HG03139 (cell line): ENCODE measurements around the gene SCAPER.
"Not testable (repeated sequence)": the region's sequence is repeated elsewhere in the genome, so short reads cannot be mapped to it uniquely, and the experiment has no call there.

Source experiments
- ATAC-seq: cut with Tn5 transposase; IDR thresholded peaks from one replicate; pipeline ENCODE4 v1.9.1; 2021; ENCODE audit not compliant: unreplicated experiment

The SCAPER gene

DNA sequence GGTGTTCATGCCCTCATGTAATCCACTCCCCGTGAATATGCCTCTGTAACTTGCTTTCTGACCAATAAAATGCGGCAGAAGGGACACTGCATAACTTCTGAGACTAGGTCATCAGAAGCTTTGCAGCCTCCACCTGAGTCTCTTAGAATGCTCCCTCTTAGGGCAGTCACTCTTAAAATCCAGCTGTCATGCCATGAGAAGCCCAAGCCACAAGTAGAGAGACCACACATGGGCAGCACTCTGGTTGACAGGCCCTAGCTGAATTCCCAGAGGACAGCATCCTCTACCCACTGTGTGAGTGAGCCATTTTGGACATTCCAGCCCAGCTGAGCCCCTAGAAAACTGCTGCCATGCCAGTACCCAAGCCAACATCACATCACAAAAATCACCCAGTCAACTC is 41.4 kb downstream of the SCAPER start:
- no peak for ATAC-seq

DNA sequence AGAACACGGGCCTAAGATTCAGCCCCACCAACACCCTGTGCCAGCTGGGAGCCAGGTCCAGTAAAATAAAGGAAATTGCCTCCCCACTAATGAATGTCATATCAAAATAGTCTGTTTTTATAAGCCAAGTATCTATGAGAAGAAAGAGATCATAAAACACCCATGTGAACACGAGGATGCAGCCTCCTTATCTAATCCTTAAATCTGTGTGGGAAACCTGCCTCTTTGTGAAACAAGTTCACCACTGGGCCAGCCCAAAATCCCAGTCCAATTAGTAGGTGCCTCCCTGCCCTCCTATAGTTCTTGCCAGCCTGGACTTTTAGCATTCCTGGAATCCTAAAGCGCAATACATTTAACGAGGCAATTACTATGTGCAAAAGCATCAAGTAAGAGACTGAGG is 42.0 kb downstream of the SCAPER start:
- ATAC-seq = no peak

DNA sequence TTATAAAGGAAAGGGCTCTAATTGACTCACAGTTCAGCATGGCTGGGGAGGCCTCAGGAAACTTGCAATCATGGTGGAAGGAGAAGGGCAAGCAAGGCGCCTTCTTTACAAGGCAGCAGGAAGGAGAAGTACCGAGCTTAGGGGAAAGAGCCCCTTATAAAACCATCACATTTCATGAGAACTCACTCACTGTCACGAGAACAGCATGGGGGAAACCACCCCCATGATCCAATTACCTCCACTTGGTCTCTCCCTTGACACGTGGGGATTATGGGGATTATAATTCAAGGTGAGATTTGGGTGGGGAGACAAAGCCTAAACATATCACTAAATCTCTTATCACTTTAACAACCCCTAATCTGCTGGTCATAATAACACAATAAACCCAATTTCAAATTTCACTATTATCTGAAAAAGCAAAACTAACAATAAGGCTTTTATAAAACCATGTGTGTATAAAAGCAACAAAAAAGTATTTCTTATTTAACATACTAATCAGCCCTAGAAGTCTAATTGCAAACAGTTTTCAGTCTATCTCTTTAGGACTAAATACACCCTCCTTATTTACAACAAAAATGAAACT is 43.2 kb downstream of the SCAPER start:
- no peak for ATAC-seq

DNA sequence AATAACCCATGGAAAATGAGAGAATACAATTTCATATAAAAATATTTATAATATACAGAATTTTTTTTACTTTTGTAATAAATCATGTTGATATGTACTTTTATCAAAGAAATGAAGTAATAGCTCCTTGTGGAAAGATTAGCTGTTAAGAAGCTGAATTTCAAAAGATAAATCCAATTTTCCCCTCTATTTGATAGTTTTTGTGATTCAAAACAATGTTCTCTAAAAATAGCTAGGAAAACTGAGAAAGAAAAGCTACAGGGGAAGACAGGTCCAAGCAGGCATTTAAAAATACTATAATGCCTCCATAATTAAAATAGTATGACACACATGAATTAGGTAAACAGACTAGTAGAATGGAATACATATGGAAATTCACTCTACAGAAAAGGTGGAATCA is 44.9 kb downstream of the SCAPER start:
- ATAC-seq = no peak

DNA sequence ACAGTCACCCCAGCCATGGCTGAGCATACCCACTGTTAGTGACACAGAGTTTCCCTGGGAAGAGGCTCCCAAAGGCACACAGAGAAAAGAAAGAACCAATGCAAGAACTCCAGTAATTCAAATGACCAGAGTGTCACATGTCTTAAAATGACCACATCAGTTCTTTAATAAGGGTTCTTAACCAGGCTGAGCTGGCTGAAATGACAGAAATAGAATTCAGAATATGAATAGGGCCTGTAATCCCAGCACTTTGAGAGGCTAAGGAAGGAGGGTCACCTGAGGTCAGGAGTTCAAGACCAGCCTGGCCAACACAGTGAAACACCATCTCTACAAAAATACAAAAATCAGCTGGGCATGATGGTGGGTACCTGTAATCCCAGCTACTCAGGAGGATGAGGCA is 54.8 kb downstream of the SCAPER start:
- not testable (repeated sequence) for ATAC-seq

DNA sequence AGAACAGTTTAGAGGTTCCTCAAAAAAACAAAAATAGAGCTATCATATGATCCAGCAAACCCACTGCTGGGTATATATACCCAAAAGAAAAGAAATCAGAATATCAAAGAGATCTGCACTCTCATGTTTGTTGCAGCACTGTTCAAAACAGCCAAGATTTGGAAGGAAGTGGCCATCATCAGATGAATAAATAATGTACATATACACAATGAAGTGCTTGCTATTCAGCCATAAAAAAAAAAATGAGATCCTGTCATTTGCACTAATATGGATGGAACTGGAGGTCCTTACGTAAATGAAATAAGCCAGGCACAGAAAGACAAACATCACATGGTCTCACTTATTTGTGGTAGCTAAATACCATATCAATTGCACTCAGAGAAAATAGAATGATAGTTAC is 58.4 kb downstream of the SCAPER start:
- ATAC-seq = no peak

DNA sequence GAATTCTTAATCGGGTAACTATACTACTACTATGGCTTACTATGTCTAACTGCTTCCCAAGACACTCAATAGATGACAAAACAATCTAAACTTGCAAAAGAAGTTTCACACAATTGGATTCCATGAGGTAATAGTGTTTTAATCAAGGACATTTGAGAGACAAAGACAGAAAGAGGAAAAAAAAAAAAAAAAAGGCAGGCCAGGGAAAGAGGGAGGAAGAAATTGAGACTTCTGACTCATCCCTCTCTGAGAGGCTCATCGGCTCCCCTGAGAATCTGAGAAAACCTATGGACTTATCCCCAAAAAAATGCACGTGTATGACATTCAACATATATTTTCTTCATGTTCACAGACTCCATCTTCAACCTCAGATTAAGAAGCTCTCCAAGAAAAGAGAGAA is 61.0 kb downstream of the SCAPER start:
- ATAC-seq = no peak

DNA sequence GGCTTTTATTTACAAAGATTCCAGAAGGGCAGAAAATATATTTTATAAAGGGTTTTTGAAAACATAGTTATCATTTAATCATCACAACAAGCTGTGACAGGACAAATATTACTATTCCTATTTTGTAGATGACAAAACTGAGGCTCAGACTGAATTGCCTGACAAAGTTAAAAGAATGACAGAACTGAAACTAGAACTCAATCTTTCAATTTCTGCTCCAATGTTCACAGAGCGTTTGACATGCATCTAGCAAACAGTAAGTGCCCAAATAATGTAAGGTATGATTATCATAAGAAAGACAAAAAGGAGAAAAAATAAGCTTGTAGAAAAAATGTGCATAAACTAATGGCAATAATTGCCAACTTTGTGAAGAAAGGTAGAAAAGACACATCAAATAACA is 61.9 kb downstream of the SCAPER start:
- no peak for ATAC-seq

DNA sequence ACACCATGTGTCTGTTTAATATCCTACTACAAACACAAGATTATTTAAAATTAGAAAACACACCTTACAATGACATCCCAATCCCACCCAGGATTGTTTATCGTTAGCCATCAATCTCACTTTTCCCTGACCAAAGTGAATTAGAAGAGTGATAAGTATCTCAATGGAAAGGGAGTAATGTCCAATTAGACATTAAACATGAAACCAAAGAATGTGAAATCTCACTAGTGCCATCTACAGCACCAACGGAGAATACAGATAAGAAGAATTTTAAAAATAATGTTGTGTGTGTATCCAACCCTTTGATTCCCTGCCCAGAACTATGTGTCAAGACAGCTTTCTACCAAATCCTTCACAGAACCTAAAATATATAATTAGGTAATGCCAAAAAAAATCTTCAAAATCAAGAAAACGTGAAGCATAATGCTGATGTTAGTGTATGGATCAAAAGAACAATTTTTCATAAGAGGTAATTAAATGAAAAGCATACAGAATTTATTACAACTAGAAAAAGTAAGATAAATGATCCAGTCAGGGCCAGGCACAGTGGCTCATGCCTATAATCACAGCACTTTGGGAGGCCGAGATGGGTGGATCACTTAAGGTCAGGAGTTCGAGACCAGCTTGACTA is 64.2 kb downstream of the SCAPER start:
- no peak for ATAC-seq

DNA sequence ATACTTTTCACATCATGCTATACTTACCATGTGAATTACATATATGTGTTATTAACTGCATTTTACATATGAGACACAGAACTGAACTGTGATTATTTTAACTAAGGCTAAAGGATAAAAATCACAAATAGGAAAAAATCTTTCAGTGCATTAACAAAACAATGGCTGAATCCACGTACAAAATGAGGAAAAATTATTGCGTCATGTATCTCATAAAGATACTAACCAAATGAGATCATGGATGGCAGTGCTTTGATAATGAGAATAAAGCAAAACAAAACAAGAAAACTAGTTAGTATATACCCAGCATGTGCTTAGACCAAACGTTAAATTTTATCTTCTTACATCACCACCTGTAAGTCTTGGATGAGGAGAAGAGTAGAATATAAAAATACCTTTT is 66.0 kb downstream of the SCAPER start:
- no peak for ATAC-seq

DNA sequence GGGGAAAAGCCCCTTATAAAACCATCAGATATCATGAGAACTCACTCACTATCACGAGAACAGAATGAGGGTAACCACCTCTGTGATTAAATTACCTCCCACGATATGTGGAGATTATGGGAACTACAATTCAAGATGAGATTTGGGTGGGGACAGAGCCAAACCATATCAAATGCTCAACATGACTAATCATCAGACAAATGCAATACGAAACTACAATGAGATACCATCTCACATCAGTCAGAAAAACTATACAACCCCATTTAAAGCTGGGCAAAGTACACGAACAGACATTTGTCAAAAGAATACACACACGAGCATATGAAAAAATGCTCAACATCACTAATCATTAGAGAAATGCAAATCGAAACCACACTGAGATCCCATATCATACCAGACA is 67.7 kb downstream of the SCAPER start:
- ATAC-seq = no peak

DNA sequence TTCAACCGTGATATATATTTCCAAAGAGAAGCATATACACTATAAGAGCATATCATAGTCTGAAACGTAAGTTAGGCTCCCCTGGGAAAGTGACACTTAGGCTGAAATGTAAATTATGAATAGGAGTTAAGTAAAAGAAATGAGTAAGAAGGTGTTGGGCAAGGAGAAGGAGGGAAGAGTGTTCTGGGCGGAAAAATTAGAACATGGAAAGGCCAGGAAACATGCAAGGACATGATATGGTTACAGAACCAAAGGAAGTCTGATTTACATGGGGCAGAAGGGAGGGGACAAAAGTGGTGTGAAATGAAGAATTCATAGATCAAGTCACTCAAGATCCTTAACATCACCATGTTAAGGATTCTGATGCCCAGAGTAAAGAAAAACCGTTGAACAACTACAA is 75.2 kb downstream of the SCAPER start:
- ATAC-seq = no peak

DNA sequence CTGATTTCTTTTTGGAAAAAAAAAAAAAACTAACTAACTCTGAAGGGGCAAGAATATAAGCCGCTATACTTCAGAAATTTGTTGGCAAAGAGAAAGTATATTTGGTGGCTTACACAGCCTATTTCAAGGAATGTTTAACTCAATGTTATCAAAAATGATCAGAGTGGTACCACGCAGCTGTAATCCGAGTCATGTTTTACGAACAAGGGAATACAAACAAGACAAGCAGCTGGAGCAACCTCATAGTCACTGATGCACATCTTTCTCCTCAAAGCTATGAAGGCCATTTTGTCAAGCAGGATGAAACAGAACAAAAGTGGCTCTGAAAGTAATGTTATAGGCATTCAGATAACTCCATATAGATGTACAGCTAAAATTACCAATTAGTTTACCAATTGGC is 81.2 kb downstream of the SCAPER start:
- ATAC-seq = no peak

DNA sequence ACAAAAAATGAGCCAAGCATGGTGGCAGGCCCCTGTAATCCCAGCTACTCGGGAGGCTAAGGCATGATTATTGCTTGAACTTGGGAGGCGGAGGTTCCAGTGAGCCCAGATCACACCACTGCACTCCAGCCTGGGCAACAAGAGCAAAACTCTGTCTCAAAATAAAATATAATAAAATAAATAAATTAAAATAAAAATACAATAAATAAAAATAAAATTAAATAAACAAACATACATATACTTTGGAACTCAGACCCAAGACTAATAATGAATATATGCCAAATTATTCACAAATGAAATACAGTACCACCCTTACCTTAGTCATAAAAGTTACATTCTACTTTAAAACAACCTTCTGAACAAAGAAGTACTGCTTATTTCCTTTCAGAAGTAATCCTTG is 81.8 kb downstream of the SCAPER start:
- no peak for ATAC-seq

DNA sequence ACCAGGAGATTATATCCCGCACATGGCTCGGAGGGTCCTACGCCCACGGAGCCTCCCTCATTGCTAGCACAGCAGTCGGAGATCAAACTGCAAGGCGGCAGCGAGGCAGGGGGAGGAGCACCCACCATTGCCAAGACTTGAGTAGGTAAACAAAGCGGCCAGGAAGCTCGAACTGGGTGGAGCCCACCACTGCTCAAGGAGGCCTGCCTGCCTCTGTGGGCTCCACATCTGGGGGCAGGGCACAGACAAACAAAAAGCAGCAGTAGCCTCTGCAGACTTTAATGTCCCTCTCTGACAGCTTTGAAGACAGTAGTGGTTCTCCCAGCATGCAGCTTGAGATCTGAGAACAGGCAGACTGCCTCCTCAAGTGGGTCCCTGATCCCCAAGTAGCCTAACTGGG is 86.2 kb downstream of the SCAPER start:
- ATAC-seq = not testable (repeated sequence)

DNA sequence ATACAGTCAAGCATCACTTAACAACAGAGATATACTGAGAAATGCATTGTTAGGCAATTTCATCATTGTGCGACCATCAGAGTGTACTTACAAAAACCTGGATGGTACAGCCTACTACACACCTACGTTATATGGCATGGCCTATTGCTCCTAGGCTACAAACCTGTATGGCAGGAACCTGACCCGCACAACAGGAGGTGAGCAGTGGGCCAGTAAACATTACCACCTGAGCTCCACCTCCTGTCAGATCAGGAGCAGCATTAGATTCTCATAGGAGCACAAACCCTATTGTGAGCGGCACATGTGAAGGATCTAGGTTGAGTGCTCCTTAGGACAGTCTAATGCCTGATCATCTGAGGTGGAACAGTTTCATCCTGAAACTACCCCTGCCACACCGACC is 89.7 kb downstream of the SCAPER start:
- no peak for ATAC-seq

DNA sequence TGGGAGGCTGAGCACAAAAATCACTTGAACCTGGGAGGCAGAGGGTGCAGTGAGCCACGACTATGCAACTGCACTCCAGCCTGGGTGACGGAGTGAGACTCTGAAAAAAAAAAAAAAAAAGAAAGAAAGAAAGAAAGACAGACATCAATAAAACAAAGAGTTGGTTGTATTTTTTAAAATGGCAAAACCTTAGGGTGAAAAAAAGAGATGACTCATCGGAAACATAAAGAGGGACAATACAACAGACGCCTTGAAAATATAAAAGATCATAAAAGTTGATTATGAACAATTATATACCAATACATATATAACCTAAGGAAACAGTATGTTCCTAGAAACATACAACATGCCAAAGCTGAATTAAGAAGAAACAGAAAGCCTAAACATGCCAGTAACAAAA is 92.8 kb downstream of the SCAPER start:
- no peak for ATAC-seq

DNA sequence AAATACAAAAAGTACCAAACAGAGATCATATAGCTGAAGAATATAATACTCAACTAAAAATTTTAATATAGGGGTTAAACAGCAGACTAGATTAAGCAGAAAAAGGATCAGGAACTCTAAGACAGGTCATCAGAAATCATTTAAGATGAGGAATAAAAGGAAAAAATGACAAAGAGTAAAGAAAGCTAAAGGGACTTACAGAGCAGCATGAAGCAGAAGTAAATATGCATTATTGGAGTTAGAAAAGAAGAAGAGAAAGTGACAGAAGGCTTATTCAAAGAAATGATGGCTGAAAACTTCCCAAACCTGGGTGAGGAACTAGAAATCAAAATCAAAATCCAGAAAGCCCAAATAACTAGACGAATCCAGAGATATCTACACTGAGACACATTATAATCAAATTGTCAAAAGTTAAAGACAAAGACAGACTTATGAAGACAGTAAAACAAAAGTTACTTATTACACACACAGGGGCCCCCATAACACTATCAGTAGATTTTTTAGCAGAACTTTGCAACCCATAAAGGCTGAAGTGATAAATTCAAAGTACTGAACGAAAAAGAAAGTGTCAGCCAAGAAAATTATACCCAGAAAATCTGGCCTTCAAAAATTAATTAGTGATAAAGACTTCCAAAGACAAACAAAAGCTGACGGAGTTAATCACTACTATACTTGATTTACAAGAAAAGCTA is 95.6 kb downstream of the SCAPER start:
- ATAC-seq = no peak

DNA sequence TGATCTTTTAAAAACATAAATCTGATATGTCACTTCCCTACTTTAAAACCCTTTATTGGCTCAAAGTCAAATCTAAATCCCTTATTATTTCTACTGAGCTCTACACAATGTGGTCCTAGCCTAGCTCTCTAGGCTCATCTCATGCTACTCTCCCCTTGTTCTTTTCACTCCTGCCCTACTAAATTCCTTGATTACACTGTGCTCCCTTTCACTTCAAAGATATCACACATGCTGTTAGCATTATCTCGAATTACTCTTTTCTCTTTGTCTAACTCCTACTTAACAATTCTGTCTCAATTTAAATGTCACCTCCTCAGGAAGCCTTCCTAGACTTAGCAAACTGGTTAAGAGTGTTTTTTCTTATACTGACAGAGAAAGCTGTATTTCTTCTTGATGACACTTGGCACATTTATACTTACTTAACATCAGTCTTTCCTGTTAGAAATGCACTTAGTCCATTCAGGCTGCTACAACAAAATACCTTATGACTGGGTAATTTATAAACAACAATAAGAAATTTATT is 102.0 kb downstream of the SCAPER start:
- no peak for ATAC-seq

DNA sequence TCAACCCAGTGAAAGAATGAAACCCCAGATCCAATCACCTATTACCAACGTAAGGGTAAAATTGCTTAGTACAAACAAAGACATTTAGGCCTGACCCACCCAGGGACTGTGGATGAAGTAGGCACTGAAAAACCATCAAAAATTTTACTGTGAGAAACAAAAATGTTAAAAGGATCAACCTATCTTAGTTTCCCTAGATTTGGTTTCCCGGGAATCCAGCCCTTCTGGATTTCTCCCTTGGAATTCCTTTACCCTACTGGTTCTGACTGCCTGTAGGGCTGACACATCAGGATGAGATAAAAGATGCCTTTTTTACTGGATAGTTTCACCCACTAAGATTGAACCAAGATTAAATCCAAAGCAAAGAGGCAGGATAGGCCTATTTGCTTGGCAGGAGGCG is 102.7 kb downstream of the SCAPER start:
- no peak for ATAC-seq

DNA sequence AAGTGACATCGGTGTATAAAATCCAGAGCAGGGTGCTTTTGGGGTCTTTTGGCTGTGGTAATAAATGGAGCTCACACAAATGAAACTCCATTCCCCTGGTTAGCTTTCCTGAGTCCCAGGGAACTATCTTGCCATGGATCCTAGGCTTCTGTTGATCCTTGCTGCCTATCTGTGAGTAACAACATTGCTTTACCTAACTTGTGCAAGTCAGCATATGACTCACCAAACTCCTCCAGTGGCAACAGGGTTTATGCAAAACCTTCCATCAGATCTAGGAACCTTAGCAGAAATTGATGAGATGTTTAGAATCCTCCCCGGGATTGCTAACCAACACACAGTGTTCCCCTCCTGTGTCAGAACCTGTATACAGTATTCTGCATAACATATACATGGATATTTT is 105.4 kb downstream of the SCAPER start:
- no peak for ATAC-seq

DNA sequence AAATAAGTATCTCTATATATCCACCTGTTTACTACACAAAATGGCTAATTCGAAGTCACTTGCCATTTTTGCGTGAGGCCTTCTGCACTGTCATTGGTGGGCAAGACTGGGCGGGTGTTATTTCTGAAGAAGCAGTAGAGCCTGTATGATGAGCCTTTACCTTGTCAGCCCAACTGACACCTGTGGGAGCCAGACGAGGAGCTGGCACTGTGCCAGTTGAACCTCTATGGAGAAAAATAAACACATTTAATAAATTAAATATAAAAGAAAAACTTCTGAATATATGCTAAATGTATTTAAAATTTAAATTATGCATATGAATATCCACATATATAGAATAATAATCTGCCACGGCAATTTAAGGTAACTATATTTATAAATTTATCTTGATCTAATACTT is 109.9 kb downstream of the SCAPER start:
- ATAC-seq = no peak

DNA sequence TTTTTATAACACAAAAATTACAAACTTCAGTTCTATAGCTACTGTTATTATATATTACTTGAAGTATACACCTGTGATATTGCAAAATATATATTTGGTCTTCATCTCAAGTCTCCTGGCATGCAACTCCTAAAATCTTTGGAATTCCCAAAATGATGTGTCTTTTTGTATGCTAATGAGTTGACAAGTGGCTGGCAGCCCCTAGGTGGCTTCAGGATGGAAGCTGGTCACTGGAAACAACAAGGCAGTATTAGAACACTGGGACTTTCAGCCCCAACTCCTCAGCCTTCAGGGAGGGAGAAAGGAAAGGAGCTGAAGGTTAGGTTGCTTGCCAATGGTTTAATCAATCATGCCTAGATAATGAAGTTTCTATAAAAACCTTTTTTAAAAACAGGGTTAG is 112.0 kb downstream of the SCAPER start:
- no peak for ATAC-seq
